Measurements from ENCODE around the gene DNAH3.

The DNAH3 gene

GRCh38 chr16:20901436-20902112 is 249.1 kb downstream of the DNAH3 start:
- FAIRE-seq: no peak

GRCh38 chr16:20901068-20901435 is 249.6 kb downstream of the DNAH3 start:
- FAIRE-seq: no peak

- FAIRE-seq: no peak
Observed at GRCh38 chr16:20900299-20901067, 250.2 kb downstream of the DNAH3 start, which contains the start of the genes DCUN1D3 and LYRM1. DCUN1D3 (minus strand) TSS chr16:20900358; CDS start chr16:20862538, 37,820 bp downstream. LYRM1 (plus strand) TSS chr16:20900771; CDS start chr16:20915556, 14,785 bp downstream.

- FAIRE-seq: no peak
Observed at GRCh38 chr16:20899477-20900298, 251.0 kb downstream of the DNAH3 start.

- no peak for FAIRE-seq
Observed at GRCh38 chr16:20899071-20899470, 251.6 kb downstream of the DNAH3 start.

- no peak for FAIRE-seq
Observed at GRCh38 chr16:20897922-20898321, 252.7 kb downstream of the DNAH3 start.

GRCh38 chr16:20897253-20897897 is 253.3 kb downstream of the DNAH3 start:
- no peak for FAIRE-seq

- no peak for FAIRE-seq
Observed at GRCh38 chr16:20894388-20894787, 256.3 kb downstream of the DNAH3 start.

GRCh38 chr16:20889625-20890275 is 260.9 kb downstream of the DNAH3 start:
- no peak for FAIRE-seq

- no peak for FAIRE-seq
Observed at GRCh38 chr16:20887207-20887606, 263.4 kb downstream of the DNAH3 start.

GRCh38 chr16:20886320-20886719 is 264.3 kb downstream of the DNAH3 start:
- FAIRE-seq: no peak

GRCh38 chr16:20884240-20884556 is 266.4 kb downstream of the DNAH3 start:
- no peak for FAIRE-seq

- no peak for FAIRE-seq
Observed at GRCh38 chr16:20883554-20884239, 266.9 kb downstream of the DNAH3 start.

Measured in colon (tissue), 2 donors.